Measurements from ENCODE around the gene TP53TG5.

Gene TP53TG5

DNA sequence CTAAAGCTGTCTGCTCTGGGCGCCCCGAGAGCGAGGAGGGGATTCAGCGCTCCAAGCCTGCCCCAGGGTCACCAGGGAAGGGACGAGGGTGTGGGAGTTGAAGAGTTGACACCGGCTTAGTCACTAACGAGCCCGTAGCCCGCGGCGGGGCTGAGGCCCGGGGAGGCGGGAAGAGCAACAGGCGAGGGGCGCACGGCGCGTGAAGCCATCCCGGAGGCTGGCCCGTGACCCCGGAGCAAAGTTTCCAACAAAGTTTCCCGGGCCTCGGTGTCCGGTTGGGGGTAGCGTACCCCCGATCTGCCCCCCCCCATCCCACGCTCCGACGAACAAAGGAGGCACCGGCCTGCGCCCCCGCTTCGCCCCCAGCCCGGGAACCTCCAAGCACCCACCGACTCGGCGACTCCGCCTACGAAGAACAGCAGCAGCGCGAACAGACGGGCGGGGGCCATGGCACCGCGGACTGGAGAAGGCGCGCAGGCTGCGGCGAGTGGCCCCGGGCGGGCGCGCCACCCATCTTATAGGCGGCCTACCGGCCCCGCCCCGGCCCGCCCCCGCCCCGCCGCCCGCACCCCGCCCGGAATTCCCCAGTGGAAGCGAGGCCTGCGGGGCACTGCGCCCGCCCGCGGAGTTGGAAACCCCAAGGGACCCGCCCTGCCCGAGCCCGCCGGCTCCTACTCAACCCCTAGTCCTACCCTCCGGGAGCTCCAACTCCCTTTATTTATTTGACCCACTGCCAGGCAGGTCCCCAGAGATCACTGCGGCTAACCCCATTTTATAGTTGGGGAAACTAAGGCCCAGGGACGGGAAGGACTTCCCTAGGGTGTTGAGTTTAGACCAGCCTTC, 30.0 kb downstream of the TP53TG5 start, which contains the start of gene SDC4:
Gene SDC4 (minus strand): TSS at position 489 of the 843 bp plus-strand sequence. CDS start 40 bp downstream, at position 449.
- DNase-seq (ENCODE audit: extremely low spot score, insufficient read length, low read depth) = no peak
- no peak for FAIRE-seq

DNA sequence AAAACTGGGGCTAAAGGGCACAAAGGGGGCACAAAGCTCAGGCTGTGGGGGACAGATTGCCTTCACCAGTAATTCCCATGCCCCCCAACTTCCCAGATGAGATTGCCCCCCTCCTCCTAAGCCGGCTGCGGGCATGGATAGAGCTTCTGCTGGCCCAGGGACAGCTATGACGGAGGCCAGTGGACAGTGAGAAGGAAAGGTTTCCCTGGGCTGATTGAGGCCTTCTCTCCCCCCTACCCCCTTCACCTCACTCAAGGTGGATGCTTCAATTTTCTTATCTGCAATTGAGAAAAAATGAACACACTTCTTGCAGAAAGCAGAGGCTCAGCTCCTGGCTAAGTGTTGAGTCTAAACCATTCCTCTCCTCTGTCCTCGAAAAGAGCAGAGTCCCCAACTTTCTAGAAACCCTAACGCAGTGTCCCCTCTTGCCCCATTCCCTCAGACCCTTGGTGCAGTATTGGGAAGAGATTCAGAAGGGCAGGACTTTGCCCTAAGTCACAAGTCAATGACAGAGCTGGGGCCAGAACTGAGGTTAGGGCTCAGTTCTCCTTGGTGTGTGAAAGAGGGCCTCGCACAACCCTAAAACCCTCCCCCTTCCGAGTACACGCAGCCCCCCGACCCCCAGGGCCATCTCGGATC, 30.7 kb downstream of the TP53TG5 start:
- FAIRE-seq = no peak
- no peak for DNase-seq (ENCODE audit: extremely low spot score, insufficient read length, low read depth)

DNA sequence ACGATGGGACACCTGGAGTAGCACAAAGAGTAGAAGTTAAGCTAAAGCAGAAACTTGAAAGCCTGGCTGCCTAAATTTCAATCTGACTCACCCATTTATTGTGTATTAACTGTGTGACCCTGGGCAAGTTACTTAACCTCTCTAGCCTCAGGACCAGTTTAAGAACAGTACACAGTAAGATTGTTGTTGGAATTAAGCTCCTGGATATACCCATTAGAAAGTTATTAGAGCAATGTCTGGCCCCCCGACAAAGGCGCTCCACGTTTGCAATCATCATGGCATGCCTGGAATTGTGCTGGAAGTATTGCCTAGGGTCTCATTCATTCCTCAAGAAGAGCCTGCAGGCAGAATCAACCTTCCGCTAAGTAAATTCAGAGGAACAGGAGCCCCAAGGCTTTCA, 31.3 kb downstream of the TP53TG5 start:
- FAIRE-seq (no peak), DNase-seq (ENCODE audit: extremely low spot score, insufficient read length, low read depth) (no peak)

DNA sequence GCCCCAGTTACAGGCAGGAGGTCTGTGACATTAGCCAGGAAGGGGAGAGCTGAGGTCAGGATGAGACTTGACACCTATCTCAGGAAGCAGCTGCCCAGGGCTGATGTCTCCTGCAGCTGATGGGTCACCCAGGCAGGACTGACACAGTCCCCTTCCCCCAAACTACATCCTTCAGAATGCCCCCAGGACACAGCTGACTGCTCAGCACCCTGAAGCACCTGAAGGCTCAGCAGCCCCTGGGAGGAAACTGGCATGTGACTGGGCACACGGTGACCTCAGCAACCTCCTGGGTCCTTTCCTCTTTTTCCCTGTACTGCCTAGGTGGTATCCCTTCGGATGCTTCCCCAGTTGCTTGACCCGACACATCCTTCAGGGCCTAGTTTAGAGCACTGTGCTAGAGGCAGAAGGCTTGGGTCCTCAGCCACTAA, 31.8 kb downstream of the TP53TG5 start:
- no peak for FAIRE-seq
- no peak for DNase-seq (ENCODE audit: extremely low spot score, insufficient read length, low read depth)

DNA sequence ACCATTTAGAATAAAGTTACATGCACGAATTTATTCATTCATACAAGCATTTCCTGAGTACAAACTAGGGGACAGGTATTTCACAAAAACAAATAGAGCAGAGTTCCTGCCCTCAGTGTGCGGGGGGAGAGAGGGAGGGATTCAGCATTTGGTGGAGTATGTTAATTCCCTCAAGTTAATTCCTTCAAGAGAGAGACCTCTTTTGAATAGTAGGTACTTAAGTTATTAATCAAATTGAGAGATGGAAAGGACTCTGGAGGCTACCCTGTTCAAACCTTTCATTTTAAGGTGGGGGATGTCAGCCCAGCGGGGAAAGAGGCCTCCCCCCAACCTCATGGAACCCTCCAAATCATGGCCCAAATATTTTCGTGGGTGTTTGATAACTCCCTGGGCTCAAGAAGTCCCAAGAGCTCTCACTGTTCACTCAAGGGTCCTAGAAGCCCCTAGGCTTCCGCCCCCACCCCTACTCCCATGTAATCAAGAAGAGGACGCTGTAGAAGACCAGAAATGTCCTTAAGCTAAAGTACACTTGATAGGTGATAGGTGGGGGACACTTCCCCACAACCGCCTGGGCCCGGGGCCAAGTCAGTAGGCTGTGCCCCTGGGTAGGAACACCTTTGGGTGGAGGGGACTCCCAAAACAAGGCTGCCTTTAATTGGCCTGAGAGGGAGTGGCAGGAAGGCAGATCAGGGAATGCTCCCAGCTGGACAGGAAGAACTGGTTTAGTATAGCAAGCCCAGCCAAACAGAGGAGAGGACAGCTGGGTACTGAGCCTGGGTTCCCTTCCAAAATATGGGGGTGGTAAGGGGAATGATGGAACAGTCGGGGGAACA, 32.8 kb downstream of the TP53TG5 start:
- FAIRE-seq = no peak

DNA sequence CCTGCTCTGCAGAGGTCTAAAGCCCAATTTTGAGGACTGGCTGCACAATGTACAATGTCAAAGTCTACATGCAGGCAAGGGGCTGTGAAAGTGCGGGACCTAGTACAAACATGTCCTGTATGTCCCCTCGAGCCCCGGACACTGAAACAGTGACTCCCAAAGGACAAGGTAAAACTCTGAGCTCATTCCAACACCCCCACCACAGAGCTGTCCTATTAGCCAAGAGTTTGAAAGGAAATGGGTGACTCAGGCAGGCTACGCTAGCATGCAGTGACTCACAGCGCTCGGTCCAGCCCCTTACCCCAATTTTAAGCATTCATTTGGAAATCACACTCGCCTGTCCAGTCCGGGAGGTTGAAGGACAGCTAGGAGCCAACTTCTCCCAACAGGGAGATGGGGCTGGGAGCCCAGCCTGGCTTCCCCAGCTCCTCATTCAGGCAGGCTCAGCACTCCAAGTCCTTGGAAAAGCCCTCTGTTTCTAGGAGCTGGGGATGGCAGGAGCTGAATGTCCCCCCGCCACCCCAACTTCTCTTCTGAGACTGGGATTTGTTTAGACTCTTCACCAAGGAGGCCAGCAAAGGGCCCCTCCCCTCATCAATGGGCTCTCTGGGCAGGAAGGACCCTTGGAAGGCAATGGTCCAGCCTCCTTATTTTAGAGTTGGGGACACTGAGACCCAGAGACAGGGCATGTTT, 33.8 kb downstream of the TP53TG5 start:
- FAIRE-seq (no peak), DNase-seq (ENCODE audit: extremely low spot score, insufficient read length, low read depth) (no peak)

More for the DNA sequence above, 32.8 kb downstream of the TP53TG5 start:
- DNase-seq (ENCODE audit: extremely low spot score, insufficient read length, low read depth) = no peak

DNA sequence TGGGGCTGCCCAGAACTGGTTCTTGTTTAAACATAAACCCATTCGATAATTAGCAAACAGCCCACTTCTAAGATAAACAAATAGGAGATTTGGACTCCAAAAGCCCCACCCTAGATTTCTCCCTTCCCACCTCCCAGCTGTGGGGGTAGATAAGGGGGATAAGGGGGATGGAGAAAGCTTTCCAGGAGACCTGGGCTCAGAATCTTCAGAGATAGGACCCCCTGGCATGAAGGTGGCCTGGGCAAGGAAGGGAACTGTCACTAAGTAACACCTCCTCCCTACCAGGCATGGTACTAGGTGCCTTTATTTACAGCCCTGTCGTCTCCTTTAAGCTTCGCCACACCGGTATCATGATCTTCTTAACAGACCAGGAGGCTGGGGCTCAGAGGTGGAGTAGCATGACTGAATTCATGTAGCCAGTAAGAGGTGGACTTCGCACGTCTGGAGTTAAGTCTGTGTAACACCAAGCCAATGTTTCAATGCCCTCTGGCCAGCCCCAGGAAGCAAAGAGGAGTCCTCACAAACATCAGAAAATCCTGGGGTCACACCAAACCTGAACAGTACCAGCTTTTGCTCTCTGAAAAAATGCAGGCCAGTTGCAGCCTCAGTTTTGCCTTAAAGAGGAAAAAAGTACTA, 34.5 kb downstream of the TP53TG5 start:
- no peak for FAIRE-seq

DNA sequence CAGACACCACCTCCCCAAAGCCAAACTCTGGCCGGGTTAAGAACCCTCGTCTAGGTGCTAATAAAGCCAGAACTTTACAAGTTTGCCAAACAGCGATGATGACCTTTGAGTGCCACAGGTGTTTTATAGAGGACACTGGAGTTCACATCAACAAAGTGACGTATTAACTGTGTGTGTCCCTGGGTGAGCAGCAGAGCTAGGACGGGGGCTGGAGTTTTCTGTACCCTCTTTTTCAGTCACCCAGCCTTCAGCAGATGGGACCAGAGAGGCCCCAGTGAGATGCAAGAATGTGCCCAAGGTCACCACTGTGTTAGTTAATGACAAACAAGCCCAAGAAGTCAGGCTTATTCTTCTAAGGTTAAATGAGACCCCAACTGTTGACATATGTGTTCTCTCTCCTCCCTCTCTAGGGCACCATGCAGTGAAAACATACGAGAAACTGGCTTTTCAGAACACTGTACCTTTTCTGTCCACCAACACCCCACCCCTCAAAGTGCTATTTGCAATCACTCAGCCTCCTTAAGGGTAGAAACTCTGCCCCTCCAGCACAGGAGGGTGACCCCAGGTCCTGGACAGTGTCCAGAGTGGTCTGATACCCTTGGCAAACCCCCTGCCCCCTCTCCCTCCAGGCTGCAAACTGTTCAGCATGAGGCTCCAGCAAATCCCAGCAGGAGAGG, 35.1 kb downstream of the TP53TG5 start:
- DNase-seq (ENCODE audit: extremely low spot score, insufficient read length, low read depth) = no peak
- no peak for FAIRE-seq

More for the DNA sequence above, 34.5 kb downstream of the TP53TG5 start:
- DNase-seq (ENCODE audit: extremely low spot score, insufficient read length, low read depth) = no peak

DNA sequence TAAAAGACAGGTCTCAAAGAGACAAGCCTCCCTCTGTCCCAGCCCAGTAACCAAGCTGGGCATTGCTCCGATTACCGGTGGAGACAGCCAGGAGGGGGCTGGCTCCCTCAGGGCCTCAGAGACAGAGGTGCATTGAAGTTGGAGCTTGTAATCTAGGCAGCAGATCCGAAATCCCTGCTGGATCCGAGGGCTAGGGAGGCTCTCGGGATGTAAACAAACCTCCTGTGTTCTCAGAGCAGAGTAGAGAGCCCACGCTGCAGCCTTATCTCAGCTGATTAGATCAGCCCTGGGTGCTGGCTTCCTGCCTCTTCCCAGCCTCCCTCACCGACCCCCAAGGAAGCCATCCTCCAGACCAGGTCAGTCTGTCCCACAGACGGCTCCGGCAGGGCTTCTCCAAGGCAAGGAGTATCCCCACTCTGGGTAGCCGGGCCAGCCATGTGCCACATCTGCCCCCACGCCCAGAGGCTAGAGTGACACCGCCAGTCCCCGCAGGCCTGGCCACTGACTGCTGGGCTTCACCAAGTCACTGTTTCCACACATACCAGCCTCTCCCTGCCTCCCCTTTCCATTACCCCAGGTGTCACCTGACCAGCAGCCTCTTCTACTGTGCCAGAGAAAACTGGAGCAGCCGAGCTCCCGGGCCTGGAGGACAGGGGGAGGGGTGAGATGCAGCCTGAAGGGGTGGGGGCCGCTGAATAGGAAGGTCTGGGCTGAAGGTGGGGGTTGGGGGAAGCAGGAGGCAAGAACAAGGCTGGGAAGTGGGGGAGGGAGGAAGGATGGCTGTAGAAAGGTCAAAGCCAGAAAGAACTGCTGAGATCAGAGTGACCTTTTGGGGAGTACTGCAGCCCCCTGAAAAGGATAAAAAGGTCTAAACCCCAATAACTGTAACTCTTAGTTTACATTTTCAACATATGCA, 35.9 kb downstream of the TP53TG5 start:
- no peak for DNase-seq (ENCODE audit: extremely low spot score, insufficient read length, low read depth)
- FAIRE-seq = no peak

DNA sequence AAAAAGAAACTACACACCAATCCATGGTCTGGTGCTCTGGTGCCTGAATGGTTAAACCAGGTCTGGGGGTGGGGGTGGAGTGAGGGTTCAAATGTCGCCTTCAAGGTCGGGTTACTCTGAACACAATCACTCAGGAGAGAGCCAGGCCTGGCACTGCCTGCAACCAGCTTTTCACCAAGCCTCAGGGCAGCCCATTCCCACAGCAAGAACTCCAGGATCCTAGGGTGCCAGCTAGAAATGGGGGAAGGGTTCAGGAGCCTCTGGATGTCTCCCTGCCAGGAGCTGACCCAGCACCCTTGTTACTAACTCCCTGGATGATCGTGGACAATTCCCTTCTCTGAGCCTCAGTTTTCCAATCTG, 36.6 kb downstream of the TP53TG5 start:
- FAIRE-seq (no peak), DNase-seq (ENCODE audit: extremely low spot score, insufficient read length, low read depth) (no peak)

DNA sequence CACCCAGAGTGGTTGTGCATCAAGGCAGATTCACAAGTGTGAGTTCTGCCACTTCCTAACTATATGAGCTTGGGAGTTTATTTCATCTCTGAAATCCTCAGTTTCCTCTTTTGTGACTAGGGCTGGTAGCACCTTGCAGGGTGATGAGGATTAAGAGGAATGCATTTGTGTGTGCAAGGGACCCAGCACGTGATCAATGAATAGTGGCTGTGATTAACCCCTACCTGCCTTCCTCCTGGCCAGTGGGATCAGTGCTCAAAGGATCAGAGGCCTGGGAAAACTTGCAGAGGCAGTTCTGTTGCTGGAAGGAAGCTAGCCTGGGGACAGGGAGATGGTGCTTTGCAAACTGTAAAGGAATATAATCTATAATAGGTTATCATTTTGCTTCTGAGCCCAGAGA, 37.2 kb downstream of the TP53TG5 start:
- FAIRE-seq (no peak), DNase-seq (ENCODE audit: extremely low spot score, insufficient read length, low read depth) (no peak)

DNA sequence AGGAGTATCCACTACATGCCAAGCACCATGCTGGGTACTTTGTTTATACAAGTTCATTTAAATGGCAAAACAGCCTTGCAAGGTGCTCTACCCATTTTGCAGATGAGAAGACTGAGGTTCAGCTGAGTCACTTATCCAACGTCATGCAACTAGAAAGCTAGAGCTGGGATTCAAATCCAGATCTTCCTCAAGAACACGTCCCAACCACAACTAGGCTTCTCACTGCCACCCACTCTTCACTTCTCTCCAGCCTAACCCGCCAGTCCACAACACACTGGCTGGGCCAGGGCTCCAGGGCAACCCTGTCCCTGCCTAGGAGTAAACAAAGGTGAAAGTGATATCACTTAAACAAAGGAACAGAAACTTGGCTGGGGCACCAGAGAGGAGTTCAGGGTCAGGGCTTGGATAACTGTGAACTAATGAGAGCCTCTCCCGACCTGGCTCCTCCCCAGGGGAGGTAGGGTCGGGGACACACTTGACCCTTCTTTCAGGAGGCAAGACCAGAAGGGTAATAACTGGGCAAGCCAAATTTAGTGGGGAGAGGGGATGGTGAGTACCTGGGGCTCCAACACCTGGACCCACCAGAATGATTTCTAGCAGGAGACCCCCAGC, 37.8 kb downstream of the TP53TG5 start:
- DNase-seq (ENCODE audit: extremely low spot score, insufficient read length, low read depth) = no peak
- FAIRE-seq = no peak

DNA sequence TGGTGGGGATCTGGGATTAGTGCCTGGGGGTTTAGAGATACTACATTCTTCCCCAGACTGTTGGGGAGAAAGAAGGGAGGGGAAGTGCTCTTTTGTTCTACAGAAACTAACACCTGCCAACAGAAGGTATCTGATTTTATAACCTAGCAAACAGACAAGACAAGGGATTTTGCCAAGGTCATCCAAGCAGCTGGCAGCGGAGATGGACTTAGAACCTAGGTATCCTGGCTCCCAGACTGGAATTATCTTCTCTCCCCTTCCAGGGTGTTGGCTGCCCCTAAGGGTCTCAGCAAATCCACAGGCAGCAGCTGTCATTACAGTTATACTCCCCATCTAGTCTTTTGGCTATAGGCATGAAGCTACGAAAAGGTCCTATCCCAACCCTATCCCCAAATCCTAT, 38.3 kb downstream of the TP53TG5 start:
- DNase-seq (ENCODE audit: extremely low spot score, insufficient read length, low read depth) (no peak), FAIRE-seq (no peak)

DNA sequence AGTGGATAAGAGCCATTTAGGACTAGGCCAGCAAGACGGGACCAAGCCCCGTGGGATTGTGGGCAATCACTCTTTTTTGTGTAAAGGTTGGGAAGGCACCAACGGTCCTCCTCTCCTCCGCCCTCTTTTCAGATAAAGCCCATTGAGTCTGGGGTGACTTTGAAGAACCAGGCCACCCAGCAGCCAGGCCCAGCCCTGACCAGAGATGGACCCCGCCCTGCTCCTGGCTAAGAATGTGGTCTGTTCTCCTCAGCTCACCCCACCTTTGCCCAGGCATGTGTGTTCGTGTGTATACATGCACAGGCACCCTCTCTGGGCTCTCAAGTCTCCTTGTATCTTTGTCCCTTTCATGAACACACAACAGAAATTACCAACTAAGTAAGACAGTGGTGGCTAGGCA, 39.0 kb downstream of the TP53TG5 start:
- FAIRE-seq (no peak), DNase-seq (ENCODE audit: extremely low spot score, insufficient read length, low read depth) (no peak)

DNA sequence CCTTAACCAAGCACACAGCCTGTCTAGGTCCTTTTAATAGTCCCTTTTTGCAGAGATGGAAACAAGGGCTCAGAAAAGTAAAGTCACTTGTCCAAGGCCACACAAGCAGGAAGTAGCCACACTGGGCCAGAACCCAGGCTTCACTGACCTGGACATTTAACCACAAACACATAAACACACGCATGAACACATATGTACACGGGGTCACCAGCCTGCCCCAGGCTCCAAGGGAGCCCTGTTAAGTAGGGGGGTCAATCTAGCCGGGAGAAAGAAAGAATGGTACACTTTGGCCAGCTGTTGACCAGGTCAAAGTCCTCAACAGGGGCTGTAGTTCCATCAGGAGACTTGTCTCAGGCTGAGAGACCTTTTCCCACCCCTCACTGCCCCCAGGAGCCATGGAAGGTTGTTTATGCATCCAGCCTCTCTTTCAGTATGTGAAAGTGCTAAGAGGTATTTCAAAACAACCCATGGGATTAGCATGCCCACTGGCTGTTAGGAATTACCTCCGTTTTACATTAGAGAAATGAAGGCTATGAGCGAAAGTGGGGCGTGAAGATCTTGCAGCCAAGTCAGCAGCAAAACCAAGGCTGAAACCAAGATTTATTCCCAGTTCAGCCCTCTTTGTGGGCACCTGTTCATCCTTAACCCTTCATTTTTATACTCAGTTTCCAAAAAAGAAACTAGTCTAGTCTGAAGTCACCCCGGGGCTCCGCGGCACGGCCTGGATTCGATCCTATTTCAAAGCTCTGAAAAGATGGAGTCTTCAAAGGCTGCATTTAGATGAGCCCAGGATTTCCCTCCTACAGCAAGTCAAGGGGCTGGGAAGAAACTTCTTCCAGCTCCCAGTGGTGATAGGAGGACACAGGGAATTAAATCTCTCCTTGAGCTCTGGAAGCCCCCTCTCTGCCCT, 39.7 kb downstream of the TP53TG5 start:
- no peak for FAIRE-seq
- DNase-seq (ENCODE audit: extremely low spot score, insufficient read length, low read depth) = no peak

DNA sequence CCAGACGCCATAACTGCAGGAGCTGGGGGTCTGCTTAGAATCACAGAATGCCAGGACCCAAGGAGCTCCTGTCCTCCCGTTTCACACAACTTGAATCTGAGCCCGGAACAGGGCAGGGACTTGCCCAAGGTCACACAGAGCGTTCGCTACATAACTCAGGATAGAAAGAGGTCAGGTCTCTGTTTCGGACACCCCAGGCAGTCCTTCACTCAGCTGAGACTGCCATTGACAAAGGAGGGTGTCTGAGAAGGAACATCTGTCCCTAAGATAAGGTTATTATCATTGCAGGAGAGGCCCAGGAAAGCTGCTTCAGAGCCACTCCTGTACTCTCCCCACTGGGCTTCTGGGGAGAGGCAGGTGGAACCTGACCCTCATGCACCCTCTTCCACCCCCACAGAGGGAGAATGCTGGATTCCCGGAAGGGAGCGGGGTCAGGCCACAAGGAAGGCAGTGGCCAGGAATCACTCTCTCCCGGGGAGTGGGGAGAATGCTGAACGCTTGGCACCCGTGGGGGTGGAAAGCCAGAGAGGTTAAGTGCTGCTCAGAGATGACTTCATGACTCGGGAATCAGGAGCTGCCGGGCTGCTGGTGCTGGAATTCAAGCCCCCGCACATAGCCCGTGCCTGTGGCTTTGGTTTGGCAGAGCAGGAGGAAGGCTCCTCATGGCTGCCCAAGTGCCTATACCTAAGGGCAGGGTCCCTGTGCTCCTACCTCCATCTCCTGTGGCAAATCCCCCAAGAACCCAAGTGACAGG, 40.6 kb downstream of the TP53TG5 start:
- FAIRE-seq = no peak
- DNase-seq (ENCODE audit: extremely low spot score, insufficient read length, low read depth) = no peak

All from GM18507 (cell line).